ENCODE measurements around the gene SEPTIN12.

GRCh38 chr16:4795828-4796572, 7.9 kb upstream of the SEPTIN12 start:
- TF ChIP-seq CTCF (IDR thresholded peaks at IDR 0.05; ENCODE audit: low read length) (no peak), EZH2phosphoT487 (IDR thresholded peaks at IDR 0.05; ENCODE audit: low read length) (no peak), EZH2 (optimal IDR thresholded peaks at IDR 0.05; ENCODE audit: low read depth, low read length) (no peak)

Measured in MM.1S (cell line).